HCT116 (cell line): Measurements from ENCODE around the gene SIRPB1. TPM values are rescaled to one million over a fixed set of nuclear protein-coding genes. Genes with fewer than 3 reads are reported as not detected.

Experiments used
- ATAC-seq: fragments of 200-7000 bp; cut with Tn5 transposase; 2 replicates; pipeline ENCODE4 v1.9.1; 2020; ENCODE audit warnings: mild to moderate bottlenecking, moderate library complexity
- BruUV-seq: library from RNA; stranded (reverse); fragments of 400-500 nt; replicated peaks from 2 replicates; lab custom pipeline; 2021; lab: Mats Ljungman, UMichigan
- CTCF ChIA-PET: fragments of 300-600 bp; sonication (Branson Sonifier 250); formaldehyde crosslinking; loops from one replicate; lab custom pipeline; 2021; ENCODE audit warnings: antibody characterized with exemption; lab: Charles Lee
- POLR2A ChIA-PET: fragments of 300-600, 350-600 bp; sonication (Branson Sonifier 250); formaldehyde crosslinking; loops from one replicate; lab custom pipeline; 2021; ENCODE audit warnings: antibody characterized with exemption; lab: Charles Lee
- RAD21 ChIA-PET, 2 experiments: fragments of 300-600 bp; sonication (Branson Sonifier 250); formaldehyde crosslinking; loops; one replicate each; lab custom pipeline; 2023; ENCODE audit warnings: low total read pairs in 2 of 2; ENCODE audit not compliant: uncharacterized antibody in 2 of 2, unreplicated experiment in 2 of 2, low non-redundant PET in 1 of 2; lab: Charles Lee
- DNase-seq: peaks from one replicate; pipeline ENCODE4 v3.0.0-alpha.2; 2010; ENCODE audit warnings: low read depth, low spot score
- H2AFZ ChIP-seq: fragments of 200-600 bp; shearing (Covaris generic), sonication (generic); 2 replicates; pipeline ENCODE4 v1.6.1; 2017; ENCODE audit warnings: low read depth, mixed run types, mixed read lengths, antibody characterized with exemption, low read length; ENCODE audit not compliant: poor library complexity, severe bottlenecking
- H3K27ac ChIP-seq: 2 replicates; pipeline ENCODE4 v1.5.1; 2012; ENCODE audit warnings: low read depth, low read length
- H3K27me3 ChIP-seq: fragments of 200-600 bp; sonication (generic); 2 replicates; pipeline ENCODE4 v1.6.1; 2016; ENCODE audit warnings: mixed run types, low read length, mixed read lengths; ENCODE audit not compliant: insufficient read depth
- H3K36me3 ChIP-seq, 2 experiments: fragments of 200-500 bp in 1 of 2; fragments of 200-600 bp in 1 of 2; sonication (Bioruptor generic) in 1 of 2; sonication (generic) in 1 of 2; 2 replicates each; pipeline versions ENCODE4 v1.5.1 to v1.6.1; 2014 to 2016; ENCODE audit warnings: low read length in 2 of 2, inconsistent platforms in 1 of 2, mixed read lengths in 1 of 2, mixed run types in 1 of 2; ENCODE audit not compliant: insufficient read depth in 2 of 2, control insufficient read depth in 1 of 2
- H3K4me1 ChIP-seq, 2 experiments: fragments of 200-600 bp in 1 of 2; sonication (generic) in 1 of 2; 2 replicates each; pipeline versions ENCODE4 v1.5.1 to v1.6.1; 2012 to 2017; ENCODE audit warnings: low read length in 2 of 2, inconsistent platforms in 1 of 2, mild to moderate bottlenecking in 1 of 2, mixed read lengths in 1 of 2, mixed run types in 1 of 2, moderate library complexity in 1 of 2; ENCODE audit not compliant: insufficient read depth in 2 of 2, control insufficient read depth in 1 of 2
- H3K4me2 ChIP-seq: fragments of 200-600 bp; sonication (generic); 2 replicates; pipeline ENCODE4 v1.6.1; 2017; ENCODE audit warnings: mixed run types, low read length, mixed read lengths
- H3K4me3 ChIP-seq, 2 experiments: fragments of 200-600 bp in 1 of 2; sonication (generic) in 1 of 2; replicated peaks in 1 of 2; 2 replicates each; pipeline ENCODE4 v1.5.1; 2011 to 2016; ENCODE audit warnings: low read length in 2 of 2, control low read depth in 1 of 2, low read depth in 1 of 2, mild to moderate bottlenecking in 1 of 2, mixed read lengths in 1 of 2, mixed run types in 1 of 2
- H3K79me2 ChIP-seq: fragments of 200-600 bp; sonication (generic); 2 replicates; pipeline ENCODE4 v1.6.1; 2017; ENCODE audit warnings: mild to moderate bottlenecking, mixed run types, low read length, moderate library complexity, mixed read lengths; ENCODE audit not compliant: insufficient read depth
- H3K9ac ChIP-seq: fragments of 200-600 bp; sonication (generic); 2 replicates; pipeline ENCODE4 v1.6.1; 2016; ENCODE audit warnings: low read length, mixed read lengths
- H3K9me2 ChIP-seq: fragments of 200-600 bp; sonication (generic), shearing (Covaris generic); 2 replicates; pipeline ENCODE4 v1.6.1; 2017; ENCODE audit warnings: mixed run types, mild to moderate bottlenecking, moderate library complexity; ENCODE audit not compliant: insufficient read depth
- H3K9me3 ChIP-seq, 2 experiments: fragments of 200-500 bp in 1 of 2; fragments of 200-600 bp in 1 of 2; sonication (Bioruptor generic) in 1 of 2; sonication (generic) in 1 of 2; 2 replicates each; pipeline ENCODE4 v1.6.1; 2014 to 2017; ENCODE audit warnings: low read length in 2 of 2, mixed read lengths in 2 of 2, inconsistent platforms in 1 of 2, low read depth in 1 of 2, mild to moderate bottlenecking in 1 of 2, mixed run types in 1 of 2, moderate library complexity in 1 of 2; ENCODE audit not compliant: control insufficient read depth in 1 of 2, insufficient read depth in 1 of 2
- H4K20me1 ChIP-seq: fragments of 200-600 bp; sonication (generic), shearing (Covaris generic); 2 replicates; pipeline ENCODE4 v1.6.1; 2017; ENCODE audit warnings: mixed run types, mild to moderate bottlenecking, moderate library complexity; ENCODE audit not compliant: insufficient read depth
- CBX3 ChIP-seq: IDR thresholded peaks from 2 replicates; pipeline ENCODE4 v1.6.1; 2012; ENCODE audit warnings: low read depth
- ELF1 ChIP-seq: IDR thresholded peaks from 2 replicates; pipeline ENCODE4 v1.6.1; 2012; ENCODE audit warnings: low read depth, borderline replicate concordance
- FOSL1 ChIP-seq: IDR thresholded peaks from 2 replicates; pipeline ENCODE4 v1.6.1; 2012; ENCODE audit warnings: low read depth
- JUND ChIP-seq: IDR thresholded peaks from 2 replicates; pipeline ENCODE4 v1.6.1; 2012
- POLR2AphosphoS5 ChIP-seq: IDR thresholded peaks from 2 replicates; pipeline ENCODE4 v1.6.1; 2011; ENCODE audit warnings: mild to moderate bottlenecking, low read depth, low read length, moderate library complexity
- RAD21 ChIP-seq: IDR thresholded peaks from 2 replicates; pipeline ENCODE4 v1.6.1; 2012; ENCODE audit warnings: low read depth, mild to moderate bottlenecking
- SIN3A ChIP-seq: IDR thresholded peaks from 2 replicates; pipeline ENCODE4 v1.6.1; 2012; ENCODE audit warnings: low read depth
- SP1 ChIP-seq: IDR thresholded peaks from 2 replicates; pipeline ENCODE4 v1.6.1; 2012; ENCODE audit warnings: low read depth
- SRF ChIP-seq: IDR thresholded peaks from 2 replicates; pipeline ENCODE4 v1.6.1; 2012; ENCODE audit warnings: low read depth
- TCF7L2 ChIP-seq: IDR thresholded peaks from 2 replicates; pipeline ENCODE4 v1.7.0; 2011; ENCODE audit warnings: borderline replicate concordance, inconsistent platforms; ENCODE audit not compliant: insufficient read depth, insufficient read length; ENCODE audit errors: extremely low read depth
- YY1 ChIP-seq: IDR thresholded peaks from 2 replicates; pipeline ENCODE4 v1.6.1; 2011; ENCODE audit warnings: low read length, low read depth, moderate library complexity, mild to moderate bottlenecking; ENCODE audit not compliant: insufficient replicate concordance; ENCODE audit errors: extremely low read depth
- ZNF274 ChIP-seq: fragments of 200-500 bp; sonication (Bioruptor generic); IDR thresholded peaks from 2 replicates; pipeline ENCODE4 v1.6.1; 2014; ENCODE audit warnings: mild to moderate bottlenecking, low read depth, low read length, inconsistent platforms
- intact Hi-C: fragments of 100-400 bp; cut with micrococcal nuclease; formaldehyde crosslinking; loops from 2 replicates; pipeline ENCODE4 v1.10.0; 2022
- total RNA-seq: library from RNA; stranded (reverse); gene quantifications from one replicate; pipeline ENCODE4 v1.2.1, GENCODE V29; 2021; ENCODE audit not compliant: unreplicated experiment
- TF ChIP-seq, protein P1 (sequence below): IDR thresholded peaks from 2 replicates; pipeline ENCODE4 v1.6.1; 2012
- TF ChIP-seq, protein P2 (sequence below): IDR thresholded peaks from 2 replicates; pipeline ENCODE4 v1.6.1; 2012

SIRPB1 gene
- total RNA-seq, 1 experiment from 2014 or later, result 1.9 TPM

DNA sequence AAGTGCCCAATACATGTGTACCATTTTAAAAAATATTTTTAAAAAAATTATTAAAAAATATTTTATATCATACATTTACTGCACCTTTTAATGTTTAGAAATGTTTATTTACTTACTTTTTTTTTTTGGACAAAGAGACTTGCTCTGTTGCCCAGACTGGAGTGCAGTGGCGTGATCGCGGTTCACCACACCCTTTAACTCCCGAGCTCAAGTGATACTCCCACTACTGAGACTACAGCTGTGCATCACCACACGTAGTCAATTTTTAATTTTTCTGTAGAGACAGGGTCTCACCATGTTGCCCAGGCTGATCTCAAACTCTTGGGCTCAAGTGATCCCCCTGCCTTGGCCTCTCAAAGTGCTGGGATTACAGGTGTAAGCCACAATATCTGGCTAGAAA lies 47.0 kb upstream of the SIRPB1 start (continued):
- no peak for TF ChIP-seq YY1
- TF ChIP-seq SIN3A, result no peak

DNA sequence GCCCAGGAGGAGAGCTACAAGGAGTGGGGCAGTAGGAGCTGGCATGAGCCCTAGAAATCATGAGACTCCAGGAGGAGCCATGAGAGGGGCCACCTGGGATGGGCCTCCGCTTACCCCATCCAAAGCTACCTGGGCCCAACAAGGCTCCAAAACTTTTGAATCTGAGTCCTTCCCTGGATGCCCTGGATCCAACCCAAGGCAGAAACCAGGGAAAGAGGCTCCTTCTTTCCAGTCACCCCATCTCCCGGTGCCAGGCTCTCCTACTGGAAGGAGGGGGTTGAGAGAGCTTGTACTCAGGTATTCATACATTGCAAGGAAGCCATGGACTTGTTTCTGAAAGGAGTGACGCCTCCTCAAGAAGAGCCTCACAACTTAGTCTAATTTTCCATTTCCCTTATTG lies 45.5 kb upstream of the SIRPB1 start:
- Histone ChIP-seq H3K4me2 (no peak overlapping the region), H3K9ac (no peak overlapping the region), H3K27ac (no peak overlapping the region), H3K4me3 (no peak overlapping the region), H3K79me2 (no peaks in the 10 kb centered on the region), H2AFZ (no peak overlapping the region), H3K36me3 (no peaks in the 10 kb centered on the region), H3K9me2 (no peaks in the 10 kb centered on the region), H3K27me3 (peaks cover 32% of the 10 kb centered on the region; the same call in 1 of the 2 replicates), H3K9me3 (no peaks in the 10 kb centered on the region), H4K20me1 (no peaks in the 10 kb centered on the region), H3K4me1 (no peaks in the 10 kb centered on the region)
- no TSS peak for BruUV-seq
- intact Hi-C loops, result no loop called here
- TF ChIP-seq YY1 (no peak), SP1 (no peak), TCF7L2 (no peak), RAD21 (no peak), CBX3 (no peak), POLR2AphosphoS5 (no peak), JUND (no peak), ELF1 (no peak), ZNF274 (no peak), SRF (no peak), SIN3A (no peak), FOSL1 (no peak)
- TF ChIP-seq, protein P1, sequence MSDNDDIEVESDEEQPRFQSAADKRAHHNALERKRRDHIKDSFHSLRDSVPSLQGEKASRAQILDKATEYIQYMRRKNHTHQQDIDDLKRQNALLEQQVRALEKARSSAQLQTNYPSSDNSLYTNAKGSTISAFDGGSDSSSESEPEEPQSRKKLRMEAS, result no peak
- TF ChIP-seq, protein P2, sequence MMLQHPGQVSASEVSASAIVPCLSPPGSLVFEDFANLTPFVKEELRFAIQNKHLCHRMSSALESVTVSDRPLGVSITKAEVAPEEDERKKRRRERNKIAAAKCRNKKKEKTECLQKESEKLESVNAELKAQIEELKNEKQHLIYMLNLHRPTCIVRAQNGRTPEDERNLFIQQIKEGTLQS, result no peak
- DNase-seq (no peak), ATAC-seq (no peak)
- ChIA-PET RAD21 (no interaction called here), POLR2A (no interaction called here), CTCF (no interaction called here)
